NCI-H2196 (cell line): ENCODE results near the gene PGAM5.
"Not testable (repeated sequence)": the region's sequence is repeated elsewhere in the genome, so short reads cannot be mapped to it uniquely, and the experiment has no call there.

Source experiments
- DNase-seq: peaks from one replicate; lab custom pipeline; 2025; ENCODE audit not compliant: unreplicated experiment; lab: John Stamatoyannopoulos, UW

The PGAM5 gene

GRCh38 chr12:132687211-132688164 lies 23.2 kb upstream of the PGAM5 start, which contains the start of the genes POLE and PXMP2:
POLE (minus strand) TSS chr12:132687342; CDS start chr12:132687315, 27 bp downstream.
PXMP2 (plus strand) TSS chr12:132687587; CDS start chr12:132687671, 84 bp downstream.
- DNase-seq = peak; percentile 95

DNA sequence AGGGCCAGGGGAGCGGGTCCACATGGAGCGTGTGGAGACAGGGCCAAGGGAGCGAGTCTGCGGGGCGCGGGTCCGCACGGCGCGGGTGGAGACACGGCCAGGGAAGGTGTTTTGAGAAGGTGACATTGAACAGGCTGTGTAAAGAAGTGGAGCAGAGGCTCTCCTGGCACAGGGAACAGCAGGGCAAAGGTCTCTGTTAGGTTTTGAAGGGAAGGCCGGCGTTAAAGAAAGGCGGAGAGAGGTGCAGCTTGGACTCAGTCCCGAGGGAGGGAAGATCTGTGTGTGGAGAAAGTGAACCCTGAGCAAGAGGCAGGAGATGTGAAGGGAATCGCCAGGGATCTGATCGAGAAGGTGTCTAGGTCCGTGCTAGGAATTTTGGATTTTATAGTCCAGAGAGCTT lies 21.4 kb upstream of the PGAM5 start:
- DNase-seq = no peak

DNA sequence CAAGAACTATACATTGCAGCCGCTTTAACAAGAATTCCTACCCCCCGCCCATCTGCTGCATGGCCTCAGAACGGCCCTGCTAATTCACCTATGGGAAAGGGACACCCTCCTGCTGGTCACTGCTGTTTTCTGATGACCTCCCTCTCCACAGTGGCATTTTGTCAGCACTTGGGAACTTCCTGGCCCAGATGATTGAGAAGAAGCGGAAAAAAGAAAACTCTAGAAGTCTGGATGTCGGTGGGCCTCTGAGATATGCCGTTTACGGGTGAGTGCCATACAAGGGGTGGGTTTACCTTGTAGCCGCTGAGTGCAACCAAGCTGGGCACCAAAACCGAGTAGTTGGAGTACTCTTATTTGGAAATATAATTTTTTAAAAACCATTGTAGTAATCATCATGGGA lies 20.5 kb upstream of the PGAM5 start:
- DNase-seq = no peak

DNA sequence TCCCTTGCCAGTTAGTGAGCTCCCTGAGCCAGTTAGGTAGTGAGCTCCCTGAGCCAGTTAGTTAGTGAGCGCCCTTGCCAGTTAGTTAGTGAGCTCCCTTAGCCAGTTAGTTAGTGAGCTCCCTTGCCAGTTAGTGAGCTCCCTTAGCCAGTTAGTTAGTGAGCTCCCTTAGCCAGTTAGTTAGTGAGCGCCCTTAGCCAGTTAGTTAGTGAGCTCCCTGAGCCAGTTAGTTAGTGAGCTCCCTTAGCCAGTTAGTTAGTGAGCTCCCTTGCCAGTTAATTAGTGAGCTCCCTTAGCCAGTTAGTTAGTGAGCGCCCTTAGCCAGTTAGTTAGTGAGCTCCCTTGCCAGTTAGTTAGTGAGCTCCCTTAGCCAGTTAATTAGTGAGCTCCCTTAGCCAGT lies 18.6 kb upstream of the PGAM5 start:
- not testable (repeated sequence) for DNase-seq

- not testable (repeated sequence) for DNase-seq
These were observed 15.8 kb upstream of the PGAM5 start for GRCh38 chr12:132694888-132695287.

DNA sequence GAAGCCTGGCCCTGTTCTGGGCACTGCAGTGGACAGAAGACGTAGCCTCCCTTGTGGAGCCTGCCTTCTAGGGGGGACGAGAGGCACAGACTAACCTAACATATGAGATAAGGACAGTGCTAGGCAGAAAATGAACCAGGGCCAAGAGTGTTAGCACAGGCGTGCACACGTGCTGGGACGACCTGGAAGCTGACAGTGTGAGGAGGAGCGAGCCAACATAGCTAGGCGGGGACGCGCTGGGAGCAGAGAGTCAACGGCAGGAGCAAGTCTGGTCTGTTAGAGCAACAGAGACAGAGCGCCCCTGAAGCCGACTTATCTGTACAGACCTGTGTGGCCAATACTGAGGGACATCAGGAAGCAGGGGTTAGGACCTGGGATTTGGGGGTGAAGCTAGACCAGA lies 15.2 kb upstream of the PGAM5 start:
- no peak for DNase-seq

- no peak for DNase-seq
These were observed 12.3 kb upstream of the PGAM5 start for GRCh38 chr12:132698341-132698740.

- DNase-seq = peak; percentile 26
These were observed 10.3 kb upstream of the PGAM5 start for GRCh38 chr12:132700212-132700822.

- no peak for DNase-seq
These were observed 8.0 kb upstream of the PGAM5 start for GRCh38 chr12:132702640-132703039.

- no peak for DNase-seq
These were observed 7.0 kb upstream of the PGAM5 start for GRCh38 chr12:132703641-132704040.

- no peak for DNase-seq
These were observed 3.4 kb upstream of the PGAM5 start for GRCh38 chr12:132707241-132707640.

DNA sequence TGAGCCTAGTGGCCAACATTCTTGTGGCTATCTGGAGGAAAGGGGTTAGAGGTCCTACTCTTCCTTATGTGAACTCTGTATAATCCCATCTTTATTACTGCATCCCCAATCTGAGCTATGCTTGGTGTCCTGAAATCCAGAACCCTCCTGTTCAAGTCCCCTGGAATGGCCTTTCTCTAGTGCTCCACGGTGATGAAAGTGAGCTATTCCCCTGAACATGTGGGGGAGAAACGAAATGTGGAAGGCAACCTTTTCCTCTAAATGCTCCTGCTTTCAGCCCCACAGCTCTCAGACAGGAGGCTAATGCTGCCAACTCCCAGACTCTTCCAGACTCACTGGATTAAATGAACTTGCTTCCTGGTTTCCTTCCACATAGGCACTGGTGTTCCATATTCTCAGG lies 2.5 kb upstream of the PGAM5 start:
- no peak for DNase-seq

- no peak for DNase-seq
These were observed 618 bp upstream of the PGAM5 start for GRCh38 chr12:132710043-132710404.

- DNase-seq = no peak
These were observed 620 bp downstream of the PGAM5 start for GRCh38 chr12:132711080-132711843.

GRCh38 chr12:132713123-132713522 lies 2.5 kb downstream of the PGAM5 start:
- DNase-seq = no peak

DNA sequence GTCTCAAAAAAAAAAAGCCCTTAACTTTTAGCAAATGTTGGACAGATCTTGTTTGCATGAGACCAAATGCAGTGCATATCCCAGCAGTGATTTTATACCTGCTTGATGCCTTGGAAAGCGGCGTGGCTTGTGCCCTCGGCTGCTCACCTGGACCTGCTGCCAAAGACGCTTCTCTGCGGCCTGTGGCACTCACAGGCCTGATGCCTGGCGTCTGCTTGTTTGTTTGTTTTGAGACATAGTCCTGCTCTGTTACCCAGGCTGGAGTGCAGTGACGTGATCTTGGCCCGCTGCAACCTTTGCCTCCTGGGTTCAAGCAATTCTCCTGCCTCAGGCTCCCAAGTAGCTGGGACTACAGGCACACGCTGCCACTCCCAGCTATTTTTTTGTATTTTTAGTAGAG lies 5.2 kb downstream of the PGAM5 start:
- no peak for DNase-seq

DNA sequence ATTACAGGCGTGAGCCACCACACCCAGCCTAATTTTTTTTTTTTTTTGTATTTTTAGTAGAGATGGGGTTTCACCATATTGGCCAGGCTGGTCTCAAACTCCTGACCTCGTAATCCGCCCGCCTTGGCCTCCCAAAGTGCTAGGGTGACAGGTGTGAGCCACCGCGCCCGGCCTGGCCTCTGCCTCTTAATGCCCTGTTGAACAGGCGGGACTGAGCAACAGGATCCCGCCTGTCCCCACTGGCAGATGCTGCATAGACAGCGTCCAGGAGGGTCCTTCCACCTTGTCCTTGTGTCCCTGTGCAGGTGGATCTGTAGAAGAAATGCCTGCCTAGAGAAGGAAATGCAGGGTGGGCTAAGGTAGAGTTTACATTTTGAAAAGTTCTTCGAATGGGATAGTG lies 5.7 kb downstream of the PGAM5 start:
- DNase-seq = no peak

DNA sequence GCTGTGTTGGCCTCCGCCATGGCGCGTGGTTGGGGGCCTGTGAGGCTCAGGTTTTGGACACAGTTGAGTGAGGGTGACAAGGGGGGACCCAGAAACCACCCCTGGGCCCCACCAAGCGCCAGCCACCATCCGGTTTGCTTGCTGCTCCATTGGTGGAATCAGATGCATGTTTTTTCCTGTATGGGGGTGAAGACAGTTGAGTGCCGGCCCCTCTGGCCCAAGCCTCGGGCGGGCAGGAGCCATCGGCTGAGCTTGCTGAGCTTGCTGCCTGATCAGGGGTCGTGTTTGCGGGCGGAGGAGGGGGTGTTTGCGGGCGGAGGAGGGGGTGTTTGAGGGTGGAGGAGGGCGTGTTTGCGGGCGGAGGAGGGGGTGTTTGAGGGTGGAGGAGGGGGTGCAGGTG lies 6.4 kb downstream of the PGAM5 start:
- no peak for DNase-seq

DNA sequence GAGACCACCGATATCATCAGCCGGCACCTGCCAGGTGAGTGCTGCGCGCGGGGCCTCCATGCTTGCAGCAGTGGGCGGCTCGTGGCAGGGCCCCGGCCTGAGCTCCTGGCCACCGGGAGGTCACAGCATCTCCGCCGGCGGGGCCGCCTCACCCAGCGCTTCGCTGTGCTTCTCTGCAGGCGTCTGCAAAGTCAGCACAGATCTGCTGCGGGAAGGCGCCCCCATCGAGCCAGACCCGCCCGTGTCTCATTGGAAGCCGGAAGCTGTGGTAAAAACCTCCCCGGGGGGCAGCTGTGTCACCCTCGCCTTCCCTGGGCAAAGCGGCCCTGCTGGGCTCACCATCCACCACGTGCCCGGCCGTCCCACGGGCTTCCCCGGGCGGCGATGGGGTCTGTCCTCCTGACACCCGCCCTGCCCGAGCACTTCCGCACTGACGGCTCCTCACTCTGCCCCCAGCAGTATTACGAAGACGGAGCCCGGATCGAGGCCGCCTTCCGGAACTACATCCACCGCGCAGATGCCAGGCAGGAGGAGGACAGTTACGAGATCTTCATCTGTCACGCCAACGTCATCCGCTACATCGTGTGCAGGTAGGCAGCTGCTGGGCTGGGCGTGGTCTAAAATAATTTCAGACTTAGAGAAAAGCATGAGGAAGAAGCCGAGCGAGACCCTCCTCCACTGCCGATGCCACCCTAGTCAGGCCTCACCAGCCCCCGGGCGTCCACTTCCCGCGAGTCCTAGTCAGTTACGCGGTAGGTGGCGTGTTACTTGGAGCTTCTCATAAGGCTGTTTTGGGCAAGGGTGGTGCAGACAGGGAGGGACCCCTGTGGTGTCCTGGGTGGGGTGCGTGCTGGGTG lies 7.1 kb downstream of the PGAM5 start:
- no peak for DNase-seq

- no peak for DNase-seq
These were observed 8.0 kb downstream of the PGAM5 start for GRCh38 chr12:132718644-132719043.
